NB4 (cell line): ENCODE results near the gene GNAI2.

ENCODE experiments used
- CTCF ChIP-seq: IDR thresholded peaks from one replicate; pipeline ENCODE4 v1.5.1; 2012; ENCODE audit warnings: low read depth, low read length
- POLR2A ChIP-seq: IDR thresholded peaks from 2 replicates; pipeline ENCODE4 v1.6.1; 2011; ENCODE audit warnings: mild to moderate bottlenecking; ENCODE audit not compliant: insufficient read length; ENCODE audit errors: extremely low read depth

- no peak for TF ChIP-seq CTCF
- no peak for TF ChIP-seq POLR2A
Measured at GRCh38 chr3:50204804-50205412, 31.1 kb upstream of the GNAI2 start, which contains the start of gene SLC38A3.
